KMS-11 (cell line): Measurements from ENCODE around the gene ALG10.
"Not testable (repeated sequence)": the region's sequence is repeated elsewhere in the genome, so short reads cannot be mapped to it uniquely, and the experiment has no call there.

Experiments used
- H2AFZ ChIP-seq: fragments of 200-600 bp; sonication (generic); 2 replicates; pipeline ENCODE4 v1.6.1; 2016; ENCODE audit warnings: antibody characterized with exemption, mixed run types, low read depth
- H3K27ac ChIP-seq: fragments of 200-600 bp; sonication (generic); 2 replicates; pipeline ENCODE4 v1.6.1; 2016; ENCODE audit warnings: mild to moderate bottlenecking, mixed run types
- H3K27me3 ChIP-seq: fragments of 200-600 bp; sonication (generic); 2 replicates; pipeline ENCODE4 v1.6.1; 2017; ENCODE audit warnings: mild to moderate bottlenecking, low read depth, mixed run types, moderate library complexity; ENCODE audit not compliant: insufficient read depth
- H3K36me3 ChIP-seq: fragments of 200-600 bp; sonication (generic); 2 replicates; pipeline ENCODE4 v1.6.1; 2017; ENCODE audit warnings: mild to moderate bottlenecking, mixed run types; ENCODE audit not compliant: insufficient read depth
- H3K4me1 ChIP-seq: fragments of 200-600 bp; sonication (generic); 2 replicates; pipeline ENCODE4 v1.6.1; 2016; ENCODE audit warnings: mild to moderate bottlenecking, low read depth, mixed run types; ENCODE audit not compliant: poor library complexity, severe bottlenecking
- H3K4me2 ChIP-seq: fragments of 200-600 bp; sonication (generic); 2 replicates; pipeline ENCODE4 v1.7.0; 2016; ENCODE audit warnings: mild to moderate bottlenecking, mixed run types
- H3K4me3 ChIP-seq: fragments of 200-600 bp; sonication (generic); IDR thresholded peaks from 2 replicates; pipeline ENCODE4 v1.6.1; 2017; ENCODE audit warnings: low read depth, low read length, mixed read lengths; ENCODE audit not compliant: insufficient read depth
- H3K79me2 ChIP-seq: fragments of 200-600 bp; sonication (generic); 2 replicates; pipeline ENCODE4 v1.6.1; 2016; ENCODE audit warnings: low read depth, mixed run types; ENCODE audit not compliant: insufficient read depth
- H3K9ac ChIP-seq: fragments of 200-600 bp; sonication (generic); 2 replicates; pipeline ENCODE4 v1.6.1; 2016; ENCODE audit warnings: mild to moderate bottlenecking, mixed run types
- H4K20me1 ChIP-seq: fragments of 200-600 bp; sonication (generic); 2 replicates; pipeline ENCODE4 v1.6.1; 2016; ENCODE audit warnings: mild to moderate bottlenecking, mixed run types; ENCODE audit not compliant: insufficient read depth
- CTCF ChIP-seq: fragments of 200-600 bp; sonication (generic); conservative IDR thresholded peaks from 2 replicates; pipeline ENCODE4 v1.6.1; 2017; ENCODE audit warnings: low read depth, mild to moderate bottlenecking, antibody characterized with exemption, low read length, moderate library complexity, mixed read lengths

The ALG10 gene

GRCh38 chr12:34030591-34030990, 8.3 kb downstream of the ALG10 start:
- Histone ChIP-seq H3K9ac (no peak overlapping the region), H3K79me2 (no peaks in the 10 kb centered on the region), H3K27ac (no peak overlapping the region), H2AFZ (no peak overlapping the region), H3K36me3 (no peaks in the 10 kb centered on the region), H3K4me2 (no peak overlapping the region), H3K4me3 (no peak overlapping the region), H3K4me1 (peaks cover 4% of the 10 kb centered on the region), H4K20me1 (no peaks in the 10 kb centered on the region), H3K27me3 (no peaks in the 10 kb centered on the region)
- no peak for TF ChIP-seq CTCF

- Histone ChIP-seq H4K20me1 (no peaks in the 10 kb centered on the region), H3K4me1 (peaks cover 4% of the 10 kb centered on the region), H3K27me3 (no peaks in the 10 kb centered on the region), H3K36me3 (no peaks in the 10 kb centered on the region), H3K9ac (no peak overlapping the region), H2AFZ (no peak overlapping the region), H3K4me3 (no peak overlapping the region), H3K79me2 (no peaks in the 10 kb centered on the region), H3K27ac (no peak overlapping the region), H3K4me2 (no peak overlapping the region)
- no peak; the same call in none of the 2 replicates for TF ChIP-seq CTCF
Measured at GRCh38 chr12:34033628-34034296, 11.5 kb downstream of the ALG10 start.

DNA sequence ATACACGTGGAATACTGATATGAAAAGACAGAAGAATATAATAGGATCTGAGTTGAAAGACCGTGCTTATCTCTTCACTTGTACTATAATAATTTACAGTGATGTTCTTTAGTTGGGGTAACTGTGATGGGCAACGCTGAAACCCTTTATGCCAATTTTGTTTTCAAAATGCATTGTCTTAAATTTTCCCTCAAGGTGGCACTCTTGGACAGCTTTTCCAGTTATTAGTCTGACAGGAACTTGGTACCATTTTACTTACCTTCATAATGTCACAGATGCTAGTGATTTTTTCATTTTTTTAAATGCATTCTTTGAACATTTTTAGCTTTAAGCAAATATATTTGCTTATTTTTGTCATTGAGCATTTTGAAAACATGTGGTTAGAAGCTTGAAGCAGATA, 16.1 kb downstream of the ALG10 start:
- H2AFZ ChIP-seq, H3K27me3 ChIP-seq, H3K4me3 ChIP-seq, H3K79me2 ChIP-seq, H3K4me2 ChIP-seq, H3K36me3 ChIP-seq, H3K9ac ChIP-seq, H4K20me1 ChIP-seq, H3K27ac ChIP-seq, H3K4me1 ChIP-seq: not testable (repeated sequence)
- TF ChIP-seq CTCF: peak; percentile 24; the same call in 1 of the 2 replicates

GRCh38 chr12:34046570-34046969, 24.3 kb downstream of the ALG10 start:
- Histone ChIP-seq H3K9ac (no peak overlapping the region), H3K4me2 (no peak overlapping the region)

DNA sequence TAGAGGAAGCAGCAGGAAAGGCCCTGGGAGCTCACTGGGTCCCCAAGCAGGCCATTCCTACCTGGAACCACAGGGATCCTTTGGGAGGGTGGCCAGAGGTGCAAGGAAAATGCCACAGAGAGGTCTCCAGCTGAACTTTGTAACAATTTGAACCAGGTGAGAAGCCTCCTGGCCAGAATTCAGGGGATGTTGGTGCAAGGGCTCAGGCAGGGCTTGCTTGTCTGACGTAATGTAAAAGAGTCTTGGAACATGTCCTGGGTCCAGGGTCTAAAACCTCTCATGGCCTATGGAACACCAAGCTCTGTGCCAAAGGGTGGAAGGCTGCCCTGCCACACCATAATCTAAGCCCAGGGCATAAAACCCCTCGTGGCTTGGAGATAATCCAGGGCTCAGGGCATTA, 25.6 kb downstream of the ALG10 start:
- H4K20me1 ChIP-seq, H3K4me2 ChIP-seq, H3K27me3 ChIP-seq, H3K4me1 ChIP-seq, H3K36me3 ChIP-seq, H2AFZ ChIP-seq, H3K27ac ChIP-seq, H3K9ac ChIP-seq, H3K79me2 ChIP-seq, H3K4me3 ChIP-seq: not testable (repeated sequence)

More at GRCh38 chr12:34046570-34046969, 24.3 kb downstream of the ALG10 start:
- Histone ChIP-seq H3K4me3 (no peak overlapping the region), H4K20me1 (no peaks in the 10 kb centered on the region), H3K27me3 (no peaks in the 10 kb centered on the region), H3K4me1 (no peaks in the 10 kb centered on the region), H3K27ac (no peak overlapping the region), H3K36me3 (no peaks in the 10 kb centered on the region), H3K79me2 (no peaks in the 10 kb centered on the region), H2AFZ (no peak overlapping the region)
- TF ChIP-seq CTCF: no peak
